CD4-positive, alpha-beta T cell (primary cell): ENCODE measurements around the gene PITPNC1. TPM values are rescaled to one million over a fixed set of nuclear protein-coding genes. Genes with fewer than 3 reads are reported as not detected.
A peak's percentile ranks its signal among the peaks of the same experiment; 100 is the strongest.
"Not testable (repeated sequence)": the region's sequence is repeated elsewhere in the genome, so short reads cannot be mapped to it uniquely, and the experiment has no call there.

Experiments
- ATAC-seq: fragments of 200-7000 bp; cut with Tn5 transposase; one replicate; pipeline ENCODE4 v1.10.0; 2022; ENCODE audit warnings: mild to moderate bottlenecking; ENCODE audit not compliant: poor library complexity
- CTCF ChIA-PET: fragments of 350-600 bp; sonication (Branson Sonifier 250); formaldehyde crosslinking; loops from one replicate; lab custom pipeline; 2021; ENCODE audit warnings: antibody characterized with exemption, inconsistent platforms; lab: Charles Lee
- POLR2A ChIA-PET: fragments of 350-600 bp; sonication (Branson Sonifier 250); formaldehyde crosslinking; loops from one replicate; lab custom pipeline; 2021; ENCODE audit warnings: antibody characterized with exemption, inconsistent platforms; lab: Charles Lee
- DNase-seq, 14 experiments: peaks; one replicate each; pipeline ENCODE4 v3.0.0-alpha.2; 2013 to 2020; ENCODE audit warnings: mixed read lengths in 2 of 14
- H3K27ac ChIP-seq, 2 donors: one replicate each; pipeline versions ENCODE4 v1.5.1 to v1.7.0; 2013; ENCODE audit warnings: low read length in 2 of 2, low read depth in 1 of 2, mild to moderate bottlenecking in 1 of 2
- H3K27me3 ChIP-seq, 2 experiments: 1 replicate in 1 of 2; 2 replicates in 1 of 2; pipeline versions ENCODE4 v1.6.1 to v1.7.0; 2013; ENCODE audit warnings: low read length in 2 of 2, control low read depth in 1 of 2, mild to moderate bottlenecking in 1 of 2, moderate library complexity in 1 of 2; ENCODE audit not compliant: insufficient read depth in 2 of 2, control insufficient read depth in 1 of 2
- H3K36me3 ChIP-seq: one replicate; pipeline ENCODE4 v1.6.1; 2013; ENCODE audit warnings: low read length, control low read depth; ENCODE audit not compliant: insufficient read depth
- H3K4me1 ChIP-seq: one replicate; pipeline ENCODE4 v1.6.1; 2013; ENCODE audit warnings: low read length, control low read depth; ENCODE audit not compliant: insufficient read depth
- H3K4me3 ChIP-seq: one replicate; pipeline ENCODE4 v1.5.1; 2013; ENCODE audit warnings: mild to moderate bottlenecking, low read length, moderate library complexity
- H3K9me3 ChIP-seq, 2 experiments: 1 replicate in 1 of 2; 2 replicates in 1 of 2; pipeline versions ENCODE4 v1.6.1 to v1.7.0; 2013; ENCODE audit warnings: low read length in 2 of 2, mild to moderate bottlenecking in 2 of 2, control low read depth in 1 of 2, moderate library complexity in 1 of 2; ENCODE audit not compliant: control insufficient read depth in 1 of 2, insufficient read depth in 1 of 2
- H3K27ac Mint-ChIP-seq: one replicate; pipeline ENCODE4 v1.8.0; 2020; ENCODE audit warnings: mixed read lengths
- H3K27me3 Mint-ChIP-seq: one replicate; pipeline ENCODE4 v1.8.0; 2021; ENCODE audit warnings: mixed read lengths
- H3K36me3 Mint-ChIP-seq: one replicate; pipeline ENCODE4 v1.8.0; 2021; ENCODE audit warnings: low read depth, mixed read lengths
- H3K4me1 Mint-ChIP-seq: one replicate; pipeline ENCODE4 v1.8.0; 2021; ENCODE audit warnings: low read depth, mixed read lengths
- H3K4me3 Mint-ChIP-seq: one replicate; pipeline ENCODE4 v1.8.0; 2020; ENCODE audit warnings: mild to moderate bottlenecking, mixed read lengths
- H3K9me3 Mint-ChIP-seq: one replicate; pipeline ENCODE4 v1.8.0; 2020; ENCODE audit warnings: mixed read lengths
- CTCF ChIP-seq: fragments of 200-600 bp; IDR thresholded peaks from one replicate; pipeline ENCODE4 v1.8.0; 2022; ENCODE audit warnings: antibody characterized with exemption, mild to moderate bottlenecking
- intact Hi-C, 2 experiments: fragments of 100-400 bp; cut with DNase I in 1 of 2; cut with micrococcal nuclease in 1 of 2; formaldehyde crosslinking; loops; one replicate each; pipeline versions ENCODE4 v1.15.1 to v1.9.0; 2023 to 2025; cut with DNase I, micrococcal nuclease
- total RNA-seq, 174 experiments: library from RNA in 2 of 174; stranded (reverse) in 2 of 174; gene quantifications; one replicate each; pipeline ENCODE4 v1.2.3 and lab custom pipeline; 2021 to 2026

Gene PITPNC1
- total RNA-seq, 2 experiments from 2014 or later: 80.2 to 83.4 TPM

- Mint-ChIP-seq H3K27me3 (no peaks in the 10 kb centered on the region), H3K27ac (peak overlapping the region; percentile 99), H3K4me3 (peak overlapping the region; percentile 31), H3K36me3 (peaks cover 31% of the 10 kb centered on the region), H3K4me1 (peaks cover 82% of the 10 kb centered on the region), H3K9me3 (peaks cover 3% of the 10 kb centered on the region)
- CTCF ChIA-PET: interaction anchor here (1.4 to 1.7 kb wide), 2 partner anchors 23 to 72 kb away, joined by 3 to 4 read pairs; no protein-coding TSS in a partner anchor
- no peak for DNase-seq
- no peaks in the 10 kb centered on the region for H3K27me3 ChIP-seq
- peaks cover 50% of the 10 kb centered on the region for H3K4me1 ChIP-seq
- H3K27ac ChIP-seq: peak overlapping the region in 1 of 2 donors; percentile 77
- H3K4me3 ChIP-seq: no peak overlapping the region
- H3K36me3 ChIP-seq: no peaks in the 10 kb centered on the region
- intact Hi-C loops: loop anchor here in 1 of 2 experiments (2.0 to 5.0 kb wide), 2 partner anchors 16 to 34 kb away; no protein-coding TSS in a partner anchor
- H3K9me3 ChIP-seq: no peaks in the 10 kb centered on the region
- ATAC-seq: no peak
- POLR2A ChIA-PET: interaction anchor here (1.3 to 1.6 kb wide), 2 partner anchors 24 to 38 kb away, joined by 4 to 6 read pairs; no protein-coding TSS in a partner anchor
- TF ChIP-seq CTCF: no peak
These were observed 26.0 kb downstream of the PITPNC1 start for GRCh38 chr17:67403065-67403464.

- ChIA-PET POLR2A (interaction anchor here (1.3 to 1.7 kb wide), 3 partner anchors 25 to 37 kb away, joined by 4 to 6 read pairs (median 5); no protein-coding TSS in a partner anchor), CTCF (interaction anchor here (1.4 to 1.7 kb wide), 2 partner anchors 24 to 72 kb away, joined by 3 to 4 read pairs; no protein-coding TSS in a partner anchor)
- peaks cover 80% of the 10 kb centered on the region for H3K4me1 Mint-ChIP-seq
- Histone ChIP-seq H3K4me3 (no peak overlapping the region), H3K27ac (no peak overlapping the region), H3K9me3 (no peaks in the 10 kb centered on the region), H3K36me3 (no peaks in the 10 kb centered on the region), H3K27me3 (no peaks in the 10 kb centered on the region), H3K4me1 (peaks cover 50% of the 10 kb centered on the region)
- no peak overlapping the region for H3K4me3 Mint-ChIP-seq
- TF ChIP-seq CTCF: no peak
- H3K36me3 Mint-ChIP-seq: peaks cover 28% of the 10 kb centered on the region
- H3K27me3 Mint-ChIP-seq: no peaks in the 10 kb centered on the region
- ATAC-seq (no peak), DNase-seq (no peak)
- peaks cover 3% of the 10 kb centered on the region for H3K9me3 Mint-ChIP-seq
- peak overlapping the region; percentile 99 for H3K27ac Mint-ChIP-seq
- intact Hi-C loops: loop anchor here in 1 of 2 experiments (2.0 to 5.0 kb wide), 2 partner anchors 15 to 34 kb away; no protein-coding TSS in a partner anchor
These were observed 26.4 kb downstream of the PITPNC1 start for GRCh38 chr17:67403483-67403882.

- H3K4me3 ChIP-seq, H3K9me3 ChIP-seq, H3K36me3 ChIP-seq, DNase-seq, H3K27me3 Mint-ChIP-seq, H3K27me3 ChIP-seq, intact Hi-C loops, ATAC-seq, H3K9me3 Mint-ChIP-seq, H3K27ac ChIP-seq, H3K4me3 Mint-ChIP-seq, CTCF ChIA-PET: not testable (repeated sequence)
- H3K36me3 Mint-ChIP-seq: peaks cover 33% of the 10 kb centered on the region
- peak overlapping the region; percentile 23 for H3K27ac Mint-ChIP-seq
- H3K4me1 ChIP-seq: peaks cover 34% of the 10 kb centered on the region
- POLR2A ChIA-PET: interaction anchor here (1.1 kb wide), 1 partner anchor 33 kb away, joined by 4 read pairs; no protein-coding TSS in a partner anchor
- peaks cover 70% of the 10 kb centered on the region for H3K4me1 Mint-ChIP-seq
These were observed 31.4 kb downstream of the PITPNC1 start for GRCh38 chr17:67408455-67408830.
